T-helper 9 cell (primary cell): Measurements from ENCODE around the gene MIS12.

Experiments used
- DNase-seq: peaks from one replicate; pipeline ENCODE4 v3.0.0-alpha.2; 2020

Gene MIS12

DNA sequence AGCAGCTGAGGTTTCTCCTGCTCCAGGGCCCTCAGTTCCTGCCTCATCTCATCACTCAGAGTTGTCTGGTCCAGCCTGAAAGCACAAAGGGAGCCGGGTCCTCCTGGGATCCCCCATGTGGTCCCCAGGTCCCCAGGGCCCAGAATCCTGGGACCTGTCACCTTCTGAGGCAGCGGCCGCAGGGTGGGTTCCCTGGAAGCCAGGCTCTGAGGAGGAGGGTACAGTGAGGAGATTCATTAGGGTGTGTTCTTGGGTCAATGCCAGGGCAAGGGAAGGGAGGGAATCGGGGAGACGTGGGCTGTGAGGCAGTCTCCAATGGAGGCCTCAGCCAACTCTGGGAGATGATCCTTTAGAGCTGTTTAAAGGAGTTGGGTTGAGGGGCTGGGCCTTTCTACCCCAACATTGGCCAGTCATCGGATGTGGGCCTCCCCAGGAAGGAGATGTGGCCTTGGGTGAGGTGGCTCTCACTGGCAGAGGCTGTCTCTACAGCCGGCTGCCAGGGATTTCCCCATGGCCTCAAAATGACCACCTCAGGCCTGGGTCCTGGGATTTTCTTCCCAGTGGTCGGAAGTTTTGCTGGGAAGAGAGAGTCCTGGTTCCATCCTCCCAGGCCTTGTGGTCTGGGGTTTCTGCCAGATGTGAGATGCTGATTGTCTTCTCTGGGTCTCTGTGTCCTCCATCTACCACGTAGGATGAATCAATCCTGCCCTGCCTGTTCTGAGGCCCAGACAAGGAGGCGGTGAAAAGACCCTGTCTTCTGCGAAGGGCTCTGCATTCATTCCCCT, 50.7 kb downstream of the MIS12 start:
- DNase-seq: no peak

DNA sequence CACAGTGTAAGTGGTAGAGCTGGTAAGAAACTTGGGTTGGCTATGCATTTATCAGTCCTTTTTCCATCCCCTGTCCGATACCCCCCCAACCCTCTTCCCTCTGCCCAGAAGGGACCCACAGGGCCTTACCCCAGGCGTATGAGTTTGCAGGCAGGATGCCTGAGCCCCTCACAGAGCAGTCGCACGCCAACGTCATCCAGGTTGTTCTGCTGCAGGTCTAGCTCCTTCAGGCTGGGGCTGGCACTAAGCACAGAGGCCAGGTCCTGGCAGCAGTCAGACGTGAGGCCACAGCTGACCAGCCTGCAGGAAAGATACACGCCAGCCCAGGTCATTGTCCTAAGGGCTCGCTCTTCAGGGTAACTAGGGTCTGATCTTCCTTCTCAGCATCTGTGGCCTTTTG, 52.9 kb downstream of the MIS12 start:
- no peak for DNase-seq

DNA sequence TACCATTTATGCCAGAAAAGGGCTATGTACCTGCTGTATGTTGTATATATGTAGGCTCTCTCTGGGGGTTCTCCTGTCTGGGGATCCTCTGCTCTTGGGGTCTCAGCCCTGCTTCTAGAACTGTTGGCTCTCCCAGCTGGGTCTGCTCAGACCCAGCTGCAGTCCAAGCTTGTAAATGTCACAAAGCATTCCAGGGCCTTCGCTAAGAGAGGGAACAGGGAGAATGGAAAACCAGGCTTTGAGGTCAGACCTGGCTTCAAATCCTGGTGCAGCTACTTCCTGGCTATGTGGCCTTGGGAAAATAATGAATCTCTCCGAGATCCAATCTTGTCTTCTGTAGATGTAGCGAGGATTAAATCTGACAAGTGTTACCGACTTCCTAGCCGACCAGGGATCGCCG, 54.0 kb downstream of the MIS12 start:
- no peak for DNase-seq
